Fibroblast of villous mesenchyme (primary cell): ENCODE data around the gene UBE2G2. TPM values are rescaled to one million over a fixed set of nuclear protein-coding genes. Genes with fewer than 3 reads are reported as not detected.

Source experiments
- DNase-seq: peaks from one replicate; pipeline ENCODE4 v3.0.0-alpha.2; 2010; ENCODE audit warnings: low read depth
- H3K4me3 ChIP-seq: 2 replicates; pipeline ENCODE4 v1.5.1; 2011; ENCODE audit warnings: low read depth, mild to moderate bottlenecking, low read length
- CTCF ChIP-seq: IDR thresholded peaks from 2 replicates; pipeline ENCODE4 v1.5.1; 2012; ENCODE audit warnings: low read depth, mild to moderate bottlenecking, low read length; ENCODE audit not compliant: insufficient read depth
- total RNA-seq: library from RNA; depleted of rRNA; stranded (reverse); fragments of >200 nt; gene quantifications from 2 replicates; pipeline ENCODE4 v1.2.3, GENCODE V29; 2012

The UBE2G2 gene
- total RNA-seq, 1 donor = 88.5 TPM

DNA sequence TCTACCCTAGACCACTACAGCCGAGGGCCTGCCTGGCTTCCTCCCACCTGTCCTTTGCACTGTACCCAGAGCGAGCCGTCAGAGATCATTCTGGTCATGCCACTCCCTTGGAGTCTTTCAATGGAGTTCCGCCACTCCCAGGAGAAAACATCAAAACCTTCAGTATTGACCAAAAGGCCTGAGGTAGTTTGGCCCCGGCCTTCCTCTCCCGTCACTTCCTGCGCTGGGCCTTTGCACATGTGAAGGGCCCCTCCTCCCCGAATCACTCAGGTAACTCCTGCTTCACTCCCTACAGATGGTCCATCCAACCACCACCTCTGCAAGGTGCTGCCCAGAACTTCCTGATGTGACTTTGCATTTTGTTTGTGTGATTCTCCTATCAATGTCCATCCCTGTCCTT lies 26.6 kb downstream of the UBE2G2 start:
- no peak for DNase-seq
- no peak overlapping the region for H3K4me3 ChIP-seq
- no peak for TF ChIP-seq CTCF

- DNase-seq = no peak
- no peak for TF ChIP-seq CTCF
- no peak overlapping the region for H3K4me3 ChIP-seq
These were observed 28.2 kb downstream of the UBE2G2 start for GRCh38 chr21:44773291-44773932.

DNA sequence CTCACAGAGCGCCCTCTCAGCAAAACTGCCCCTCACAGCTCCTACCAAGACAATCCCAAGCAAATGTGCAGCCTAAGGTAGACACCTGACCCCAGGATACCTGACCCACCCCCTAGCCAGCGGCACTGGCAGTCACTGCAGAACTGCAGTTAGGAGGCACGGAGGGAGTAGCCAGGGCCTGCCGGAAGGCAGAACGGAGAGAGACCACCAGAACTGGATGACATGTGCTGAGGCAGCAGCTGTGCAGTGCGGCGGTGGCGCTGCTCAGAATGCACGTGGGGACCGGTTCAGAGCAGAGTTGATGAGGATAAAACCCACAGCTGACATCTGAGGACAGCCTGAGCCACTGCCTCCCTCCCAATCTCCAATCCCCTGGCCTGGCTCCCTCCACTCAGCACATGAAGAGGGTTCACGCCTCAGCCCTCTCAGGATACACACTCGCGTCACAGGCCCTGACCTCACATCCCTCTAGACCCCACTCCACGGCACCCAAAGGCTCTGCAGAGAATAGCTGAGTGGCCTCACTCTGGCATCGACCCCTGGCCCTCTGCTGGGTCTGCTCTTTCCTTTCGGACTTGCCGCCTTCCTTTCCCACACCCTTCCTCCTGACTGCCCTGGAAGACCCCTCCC lies 29.6 kb downstream of the UBE2G2 start:
- no peak for DNase-seq
- no peak overlapping the region for H3K4me3 ChIP-seq
- no peak for TF ChIP-seq CTCF

- no peak for TF ChIP-seq CTCF
- H3K4me3 ChIP-seq = no peak overlapping the region
- no peak for DNase-seq
These were observed 33.5 kb downstream of the UBE2G2 start for GRCh38 chr21:44767834-44768831.

DNA sequence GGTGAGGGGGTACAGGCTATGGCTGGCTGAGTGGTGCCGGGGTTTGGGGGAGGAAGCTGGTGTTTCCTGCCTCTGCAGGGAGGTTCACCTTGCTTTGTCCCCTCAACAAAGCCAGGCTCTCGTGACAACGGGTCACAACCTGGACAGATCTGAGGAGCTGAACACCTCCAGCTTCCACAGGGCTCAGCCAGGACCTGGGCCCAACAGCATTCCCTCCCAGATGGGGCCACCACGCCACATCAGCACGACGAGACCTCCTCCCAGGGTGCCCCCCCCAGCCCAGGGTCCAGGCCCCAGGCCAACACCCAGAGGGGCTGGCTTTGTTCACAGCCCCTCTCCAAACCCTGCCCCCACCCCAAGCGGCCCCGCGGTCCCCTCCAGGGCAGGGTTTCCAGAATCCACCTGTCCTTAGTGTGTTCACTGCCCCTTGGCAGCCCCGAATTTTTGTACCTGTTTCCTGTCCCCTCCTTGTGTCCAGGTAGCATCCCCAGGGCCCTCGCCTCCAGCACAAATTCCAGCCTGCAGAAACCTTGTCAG lies 34.7 kb downstream of the UBE2G2 start:
- no peak for DNase-seq
- H3K4me3 ChIP-seq = no peak overlapping the region
- no peak for TF ChIP-seq CTCF

DNA sequence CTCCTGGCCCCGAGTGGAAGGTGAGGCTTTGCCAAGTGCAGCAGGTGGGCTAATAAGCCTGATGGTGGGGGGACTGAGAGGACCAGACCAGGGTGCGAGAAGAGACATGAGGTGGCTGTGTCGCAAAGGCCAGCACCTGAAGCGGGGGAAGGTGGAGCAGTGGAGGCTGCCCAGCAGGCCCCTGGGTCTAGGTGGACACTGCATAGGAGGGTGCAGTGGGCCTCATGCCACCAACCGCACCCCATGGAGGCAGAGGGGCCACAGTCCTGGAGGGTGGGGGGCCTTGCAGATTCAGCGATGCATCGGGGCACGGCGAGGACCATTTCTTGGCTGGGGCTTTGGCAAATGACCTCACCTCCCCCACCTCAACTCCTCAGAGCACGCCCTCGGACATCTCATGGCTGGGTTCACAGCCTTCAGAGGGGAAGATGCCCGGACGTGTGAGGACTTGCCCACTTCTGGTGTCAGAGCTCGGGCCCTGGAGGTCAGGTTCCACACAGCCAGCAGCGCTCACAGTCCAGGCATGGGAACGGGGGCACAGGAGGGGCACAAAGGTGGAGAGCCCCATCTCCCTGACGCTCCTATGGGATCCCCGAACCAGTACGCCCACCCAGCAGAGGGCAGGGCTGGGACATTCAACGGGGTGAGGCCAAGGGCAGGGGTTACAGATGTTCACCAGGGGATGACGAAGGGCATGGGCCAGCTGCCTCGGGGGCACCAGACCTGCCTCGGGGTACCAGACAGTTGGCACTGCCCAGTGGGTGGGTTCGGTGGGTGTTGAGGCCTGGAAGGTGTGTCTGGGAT lies 35.4 kb downstream of the UBE2G2 start:
- DNase-seq = no peak
- no peak for TF ChIP-seq CTCF
- no peak overlapping the region for H3K4me3 ChIP-seq
